GM21447 (cell line): Measurements from ENCODE around the gene CIAO2B.

Experiments
- ATAC-seq: cut with Tn5 transposase; IDR thresholded peaks from one replicate; pipeline ENCODE4 v1.9.1; 2021; ENCODE audit not compliant: unreplicated experiment

CIAO2B gene

DNA sequence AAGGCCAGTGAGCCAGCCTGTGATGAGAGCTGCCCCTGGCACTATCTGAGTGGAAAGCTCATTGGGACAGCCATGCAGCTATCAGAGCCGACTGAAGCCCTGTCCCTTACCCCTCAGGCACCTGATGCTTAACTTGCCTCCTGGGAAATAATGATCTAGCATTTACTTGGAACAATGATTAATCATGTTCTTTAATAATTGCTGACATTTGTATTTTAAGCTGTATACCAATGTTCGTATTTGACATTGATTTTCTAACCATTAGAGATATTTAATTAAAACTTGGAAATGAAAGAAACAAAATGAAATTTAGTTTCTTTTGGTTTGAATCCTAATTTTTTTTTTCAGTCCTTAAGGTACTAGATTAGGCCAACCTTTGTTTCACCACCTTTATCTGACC, 43.4 kb downstream of the CIAO2B start:
- ATAC-seq: no peak

DNA sequence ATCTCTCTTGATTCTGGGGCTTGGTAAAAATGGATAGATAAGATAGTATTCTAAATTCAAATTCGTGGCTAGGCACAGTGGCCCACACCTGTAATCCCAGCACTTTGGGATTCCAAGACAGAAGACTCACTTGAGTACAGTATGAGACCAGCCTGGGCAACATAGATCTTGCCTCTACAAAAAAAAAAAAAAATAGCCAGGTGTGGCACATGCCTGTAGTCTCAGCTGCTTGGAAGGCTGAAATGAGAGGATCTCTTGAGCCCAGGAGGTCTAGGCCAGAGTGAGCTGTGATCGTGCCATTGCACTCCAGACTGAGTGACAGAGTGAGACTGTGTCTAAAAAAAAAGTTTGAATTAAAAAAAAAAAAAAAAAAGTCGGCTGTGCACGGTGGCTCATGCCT, 44.6 kb downstream of the CIAO2B start:
- ATAC-seq: no peak

DNA sequence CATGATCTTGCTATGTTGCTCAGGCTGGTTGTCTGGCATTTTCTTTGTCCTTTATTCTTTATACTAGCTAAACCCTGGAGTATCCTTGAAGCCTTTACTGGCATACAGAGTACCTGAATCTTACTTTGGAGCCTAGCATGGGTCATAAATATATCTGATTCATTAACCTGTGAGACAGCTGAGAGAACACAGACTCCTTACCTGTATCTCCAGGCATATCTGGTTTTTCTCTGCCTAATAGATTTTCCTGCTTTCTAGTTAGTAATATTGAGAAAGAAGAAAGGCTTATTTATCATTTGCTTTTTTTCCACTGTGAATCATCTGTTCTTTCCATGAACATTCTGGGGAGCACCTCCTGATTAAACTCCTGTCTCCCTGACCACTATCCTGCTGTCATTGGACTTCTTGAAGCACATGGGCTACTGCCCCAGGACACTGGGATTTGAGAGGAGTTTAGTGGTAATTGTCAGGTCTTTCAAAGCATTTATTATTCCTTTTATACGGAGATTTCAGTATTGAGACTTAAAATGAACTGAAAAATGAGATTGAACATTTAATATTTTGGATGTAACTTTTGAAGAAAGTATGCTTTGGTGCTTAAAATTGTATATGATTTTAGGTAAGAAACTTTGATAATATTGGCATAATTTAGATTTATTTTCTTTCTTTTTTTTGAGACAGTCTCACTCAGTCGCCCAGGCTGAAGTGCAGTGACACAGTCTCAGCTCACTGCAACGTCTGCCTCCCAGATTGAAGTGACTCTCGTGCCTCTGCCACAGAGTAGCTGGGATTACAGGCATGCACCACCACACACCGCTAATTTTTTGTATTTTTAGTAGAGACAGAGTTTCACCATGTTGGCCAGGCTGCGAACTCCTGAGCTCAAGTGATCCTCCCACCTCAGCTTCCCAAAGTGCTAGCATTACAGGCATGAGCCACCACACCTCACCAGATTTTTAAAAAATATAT, 45.3 kb downstream of the CIAO2B start:
- no peak for ATAC-seq

DNA sequence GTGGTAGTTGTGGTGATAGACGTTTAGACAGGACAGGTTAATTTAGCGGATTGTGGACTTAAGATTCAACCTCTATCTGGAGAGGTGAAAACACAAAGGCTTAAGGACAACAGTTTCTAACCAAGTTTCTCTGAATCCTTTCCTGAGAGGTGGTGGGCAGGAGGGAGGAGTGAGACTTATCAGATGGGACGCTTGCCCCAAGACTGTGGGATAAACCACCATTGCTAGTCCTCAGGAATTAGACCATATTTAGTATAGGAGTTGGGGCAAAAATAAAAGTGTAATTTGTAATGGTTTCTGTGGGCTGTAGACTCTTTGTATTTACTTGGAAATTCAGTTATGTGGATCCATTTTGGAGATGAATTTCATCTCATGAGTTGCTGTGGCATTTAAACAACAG, 47.3 kb downstream of the CIAO2B start:
- ATAC-seq: no peak

- no peak for ATAC-seq
These were observed 47.9 kb downstream of the CIAO2B start for GRCh38 chr16:66886321-66886720.

- no peak for ATAC-seq
These were observed 48.7 kb downstream of the CIAO2B start for GRCh38 chr16:66885491-66885890.

DNA sequence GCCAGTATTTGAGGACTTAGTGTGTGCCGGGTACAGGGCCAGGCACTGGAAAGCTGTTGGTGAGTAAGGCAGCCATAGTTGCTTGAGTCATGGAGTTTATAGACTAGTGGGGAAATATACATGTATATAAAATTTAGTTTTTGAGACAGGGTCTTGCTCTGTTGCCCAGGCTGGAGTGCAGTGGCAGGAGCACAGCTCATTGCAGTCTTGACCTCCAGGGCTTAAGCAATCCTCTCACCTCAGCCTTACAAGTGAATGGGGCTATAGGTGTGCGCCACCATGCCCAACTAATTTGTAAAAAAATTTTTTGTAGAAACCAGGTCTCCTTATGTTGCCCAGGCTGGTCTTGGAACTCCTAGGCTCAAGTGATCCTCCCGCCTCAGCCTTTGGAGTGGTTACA, 51.5 kb downstream of the CIAO2B start:
- ATAC-seq: no peak
